IMR-90 (cell line): Measurements from ENCODE around the gene ASNSD1.

Experiments used
- CHD1 ChIP-seq: IDR thresholded peaks from 2 replicates; pipeline ENCODE4 v1.6.1; 2012; ENCODE audit warnings: low read depth, low read length, improper control_type of control experiment
- CTCF ChIP-seq: conservative IDR thresholded peaks from 2 replicates; pipeline ENCODE4 v1.5.1; 2012; ENCODE audit warnings: mild to moderate bottlenecking, low read depth, low read length, improper control_type of control experiment
- FOS ChIP-seq: fragments of 150-350 bp; IDR thresholded peaks from 2 replicates; pipeline ENCODE4 v1.6.1; 2016; ENCODE audit warnings: low read depth, low read length
- MAFK ChIP-seq: IDR thresholded peaks from 2 replicates; pipeline ENCODE4 v1.6.1; 2012; ENCODE audit warnings: low read depth, low read length, improper control_type of control experiment
- MXI1 ChIP-seq: IDR thresholded peaks from 2 replicates; pipeline ENCODE4 v1.6.1; 2012; ENCODE audit warnings: low read depth, mild to moderate bottlenecking, low read length, moderate library complexity, borderline replicate concordance
- POLR2A ChIP-seq: IDR thresholded peaks from 2 replicates; pipeline ENCODE4 v1.6.1; 2012; ENCODE audit warnings: mild to moderate bottlenecking, low read depth, low read length
- RAD21 ChIP-seq: IDR thresholded peaks from 2 replicates; pipeline ENCODE4 v1.6.1; 2012; ENCODE audit warnings: low read length, improper control_type of control experiment
- RFX5 ChIP-seq: IDR thresholded peaks from 2 replicates; pipeline ENCODE4 v1.8.0; 2012; ENCODE audit warnings: low read depth, mild to moderate bottlenecking, low read length, moderate library complexity
- SMC3 ChIP-seq: fragments of 150-350 bp; IDR thresholded peaks from 2 replicates; pipeline ENCODE4 v1.6.1; 2016; ENCODE audit warnings: low read depth, mild to moderate bottlenecking, antibody characterized with exemption, low read length, moderate library complexity
- TF ChIP-seq, protein P1 (sequence below): fragments of 150-350 bp; IDR thresholded peaks from 2 replicates; pipeline ENCODE4 v1.6.1; 2017; ENCODE audit warnings: mild to moderate bottlenecking, antibody characterized with exemption, low read length, low read depth
- TF ChIP-seq, protein P2 (sequence below): fragments of 150-350 bp; IDR thresholded peaks from 2 replicates; pipeline ENCODE4 v1.6.1; 2016; ENCODE audit warnings: low read depth, mild to moderate bottlenecking, low read length, moderate library complexity, borderline replicate concordance

- TF ChIP-seq, protein P1, sequence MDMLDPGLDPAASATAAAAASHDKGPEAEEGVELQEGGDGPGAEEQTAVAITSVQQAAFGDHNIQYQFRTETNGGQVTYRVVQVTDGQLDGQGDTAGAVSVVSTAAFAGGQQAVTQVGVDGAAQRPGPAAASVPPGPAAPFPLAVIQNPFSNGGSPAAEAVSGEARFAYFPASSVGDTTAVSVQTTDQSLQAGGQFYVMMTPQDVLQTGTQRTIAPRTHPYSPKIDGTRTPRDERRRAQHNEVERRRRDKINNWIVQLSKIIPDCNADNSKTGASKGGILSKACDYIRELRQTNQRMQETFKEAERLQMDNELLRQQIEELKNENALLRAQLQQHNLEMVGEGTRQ, result no peak
- TF ChIP-seq CTCF, result no peak
- no peak for TF ChIP-seq POLR2A
- no peak for TF ChIP-seq SMC3
- TF ChIP-seq RFX5, result no peak
- TF ChIP-seq MXI1, result no peak
- no peak for TF ChIP-seq MAFK
- no peak for TF ChIP-seq RAD21
- TF ChIP-seq, protein P2, sequence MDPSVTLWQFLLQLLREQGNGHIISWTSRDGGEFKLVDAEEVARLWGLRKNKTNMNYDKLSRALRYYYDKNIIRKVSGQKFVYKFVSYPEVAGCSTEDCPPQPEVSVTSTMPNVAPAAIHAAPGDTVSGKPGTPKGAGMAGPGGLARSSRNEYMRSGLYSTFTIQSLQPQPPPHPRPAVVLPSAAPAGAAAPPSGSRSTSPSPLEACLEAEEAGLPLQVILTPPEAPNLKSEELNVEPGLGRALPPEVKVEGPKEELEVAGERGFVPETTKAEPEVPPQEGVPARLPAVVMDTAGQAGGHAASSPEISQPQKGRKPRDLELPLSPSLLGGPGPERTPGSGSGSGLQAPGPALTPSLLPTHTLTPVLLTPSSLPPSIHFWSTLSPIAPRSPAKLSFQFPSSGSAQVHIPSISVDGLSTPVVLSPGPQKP, result no peak
- TF ChIP-seq FOS, result no peak
- no peak for TF ChIP-seq CHD1
These were observed 32.3 kb upstream of the ASNSD1 start for GRCh38 chr2:189628817-189629530.
